OCI-LY3 (cell line): Measurements from ENCODE around the gene KIZ.

ENCODE experiments used
- H2AFZ ChIP-seq: fragments of 200-600, 300-600 bp; shearing (Covaris generic); 2 replicates; pipeline ENCODE4 v1.6.0; 2014; ENCODE audit warnings: antibody characterized with exemption, low read depth, low read length
- H3K27ac ChIP-seq: fragments of 200-600, 300-600 bp; sonication (generic); 2 replicates; pipeline ENCODE4 v1.5.1; 2014; ENCODE audit warnings: mild to moderate bottlenecking, low read length, moderate library complexity, mixed read lengths
- H3K27me3 ChIP-seq: fragments of 200-600, 300-600 bp; sonication (generic); 2 replicates; pipeline ENCODE4 v1.6.1; 2014; ENCODE audit warnings: low read depth, low read length, mixed read lengths
- H3K36me3 ChIP-seq: fragments of 200-600, 300-600 bp; sonication (generic); replicated peaks from 2 replicates; pipeline ENCODE3; 2014; ENCODE audit warnings: low read depth, low read length, mixed read lengths
- H3K4me1 ChIP-seq: fragments of 300-600, 200-600 bp; sonication (generic); 2 replicates; pipeline ENCODE4 v1.6.1; 2014; ENCODE audit warnings: low read length, mixed read lengths
- H3K4me2 ChIP-seq: fragments of 200-600, 300-600 bp; sonication (generic); 2 replicates; pipeline ENCODE4 v1.6.1; 2014; ENCODE audit warnings: low read length, mixed read lengths
- H3K4me3 ChIP-seq: fragments of 300-600, 200-600 bp; sonication (generic); 2 replicates; pipeline ENCODE4 v1.5.1; 2014; ENCODE audit warnings: antibody characterized with exemption, mild to moderate bottlenecking, low read length, moderate library complexity
- H3K79me2 ChIP-seq: fragments of 300-600, 200-600 bp; shearing (Covaris generic); 2 replicates; pipeline ENCODE4 v1.6.1; 2014; ENCODE audit warnings: mild to moderate bottlenecking, low read length, mixed read lengths
- H3K9ac ChIP-seq: fragments of 300-600, 200-600 bp; shearing (Covaris generic); 2 replicates; pipeline ENCODE4 v1.6.0; 2014; ENCODE audit warnings: mild to moderate bottlenecking, low read length, moderate library complexity
- H3K9me3 ChIP-seq: fragments of 200-600, 300-600 bp; shearing (Covaris generic); 2 replicates; pipeline ENCODE4 v1.6.1; 2014; ENCODE audit warnings: low read length, mixed read lengths; ENCODE audit not compliant: insufficient read depth
- H4K20me1 ChIP-seq: fragments of 200-600, 300-600 bp; sonication (generic); 2 replicates; pipeline ENCODE4 v1.6.1; 2016; ENCODE audit warnings: low read length, mixed read lengths; ENCODE audit not compliant: insufficient read depth
- CTCF ChIP-seq: fragments of 200-600, 300-600 bp; sonication (generic); IDR thresholded peaks from 2 replicates; pipeline ENCODE4 v1.5.1; 2014; ENCODE audit warnings: antibody characterized with exemption, low read length, low read depth
- EZH2phosphoT487 ChIP-seq: fragments of 200-600 bp; shearing (Covaris generic); IDR thresholded peaks from 2 replicates; pipeline ENCODE4 v1.6.1; 2018; ENCODE audit warnings: antibody characterized with exemption, mixed run types, low read depth

KIZ gene

GRCh38 chr20:21286775-21287174 lies 160.9 kb downstream of the KIZ start:
- no peaks in the 10 kb centered on the region for H3K4me1 ChIP-seq
- H3K9ac ChIP-seq, result no peak overlapping the region
- H3K27me3 ChIP-seq, result peaks cover 12% of the 10 kb centered on the region
- no peaks in the 10 kb centered on the region for H3K9me3 ChIP-seq
- no peaks in the 10 kb centered on the region for H3K36me3 ChIP-seq
- TF ChIP-seq CTCF, result no peak
- TF ChIP-seq EZH2phosphoT487, result no peak
- no peak overlapping the region for H2AFZ ChIP-seq
- H3K4me2 ChIP-seq, result no peak overlapping the region
- no peaks in the 10 kb centered on the region for H4K20me1 ChIP-seq
- H3K4me3 ChIP-seq, result no peak overlapping the region
- H3K79me2 ChIP-seq, result no peaks in the 10 kb centered on the region
- H3K27ac ChIP-seq, result no peak overlapping the region

DNA sequence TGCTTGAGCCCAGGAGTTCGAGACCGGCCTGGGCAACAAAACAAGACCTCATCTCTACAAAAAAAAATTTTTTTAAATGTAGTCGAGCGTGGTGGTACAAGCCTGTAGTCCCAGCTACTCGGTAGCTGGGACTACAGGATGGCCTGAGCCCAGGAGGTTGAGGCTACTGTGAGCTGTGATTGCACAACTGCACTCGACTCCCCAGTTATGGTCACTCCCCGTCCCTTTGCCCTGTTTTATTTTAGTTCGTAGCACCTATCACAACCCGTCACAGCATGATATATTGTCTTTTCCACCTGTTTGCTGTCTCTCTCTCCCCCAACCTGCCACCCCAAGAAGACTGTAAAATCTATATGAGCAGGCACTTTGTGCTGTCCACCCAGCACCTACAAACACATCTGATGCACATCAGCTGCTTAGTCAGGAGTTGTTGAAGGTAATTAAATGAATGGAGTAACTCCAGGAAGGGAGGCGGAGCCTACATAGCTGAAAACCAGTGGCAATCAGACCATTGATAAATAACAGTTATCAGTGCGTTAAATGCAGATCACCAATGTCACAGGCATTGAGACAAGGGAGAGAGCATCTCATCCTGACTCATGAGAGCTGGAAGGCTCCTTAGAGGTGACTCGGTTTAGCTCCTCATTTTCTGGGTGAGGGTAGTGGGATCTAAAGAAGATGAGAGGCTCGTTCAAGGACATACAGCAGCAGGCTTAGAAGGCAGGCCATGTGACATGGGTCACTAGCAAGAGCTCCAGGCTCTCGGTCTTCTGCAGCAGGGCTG lies 162.9 kb downstream of the KIZ start:
- H3K27me3 ChIP-seq, result peaks cover 12% of the 10 kb centered on the region
- H3K27ac ChIP-seq, result no peak overlapping the region
- no peaks in the 10 kb centered on the region for H4K20me1 ChIP-seq
- H3K4me2 ChIP-seq, result no peak overlapping the region
- no peaks in the 10 kb centered on the region for H3K9me3 ChIP-seq
- H3K36me3 ChIP-seq, result no peaks in the 10 kb centered on the region
- H3K4me3 ChIP-seq, result no peak overlapping the region
- TF ChIP-seq EZH2phosphoT487, result no peak
- TF ChIP-seq CTCF, result no peak
- H3K79me2 ChIP-seq, result no peaks in the 10 kb centered on the region
- no peaks in the 10 kb centered on the region for H3K4me1 ChIP-seq
- H2AFZ ChIP-seq, result no peak overlapping the region
- H3K9ac ChIP-seq, result no peak overlapping the region

- Histone ChIP-seq H3K4me2 (no peak overlapping the region), H3K36me3 (no peaks in the 10 kb centered on the region), H3K27me3 (peaks cover 12% of the 10 kb centered on the region), H3K4me1 (no peaks in the 10 kb centered on the region), H3K4me3 (no peak overlapping the region), H3K9me3 (no peaks in the 10 kb centered on the region), H3K27ac (no peak overlapping the region), H4K20me1 (no peaks in the 10 kb centered on the region), H2AFZ (no peak overlapping the region), H3K9ac (no peak overlapping the region), H3K79me2 (no peaks in the 10 kb centered on the region)
- TF ChIP-seq CTCF (no peak), EZH2phosphoT487 (no peak)
These were observed 163.8 kb downstream of the KIZ start for GRCh38 chr20:21289651-21290050.

DNA sequence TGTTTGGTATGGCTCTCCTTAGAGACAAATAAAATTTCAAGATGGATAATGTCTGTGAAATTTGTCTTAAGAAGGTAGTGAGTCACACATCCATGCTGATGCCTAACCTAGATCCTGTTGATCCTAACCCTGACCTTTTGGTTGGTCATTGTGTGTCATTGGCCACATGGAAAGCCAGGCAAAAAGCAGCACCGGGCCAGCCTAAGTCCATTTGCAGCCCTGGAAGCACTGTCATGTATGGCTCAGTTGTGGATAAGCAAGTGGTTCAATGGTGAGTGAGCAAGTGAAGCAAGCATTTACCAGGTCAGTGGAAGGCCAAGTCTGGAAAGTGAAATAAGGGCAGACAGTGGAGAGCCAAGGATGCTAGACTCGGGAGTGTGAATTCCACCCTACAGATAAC lies 165.1 kb downstream of the KIZ start:
- no peak overlapping the region for H3K4me2 ChIP-seq
- no peak overlapping the region for H2AFZ ChIP-seq
- no peaks in the 10 kb centered on the region for H3K4me1 ChIP-seq
- H3K9me3 ChIP-seq, result no peaks in the 10 kb centered on the region
- H3K27me3 ChIP-seq, result peaks cover 12% of the 10 kb centered on the region
- H3K4me3 ChIP-seq, result no peak overlapping the region
- H3K9ac ChIP-seq, result no peak overlapping the region
- no peaks in the 10 kb centered on the region for H4K20me1 ChIP-seq
- H3K79me2 ChIP-seq, result no peaks in the 10 kb centered on the region
- no peaks in the 10 kb centered on the region for H3K36me3 ChIP-seq
- no peak for TF ChIP-seq CTCF
- no peak for TF ChIP-seq EZH2phosphoT487
- no peak overlapping the region for H3K27ac ChIP-seq
